ACC112 (cell line): ENCODE results near the gene RNF126.

Source experiments
- H2AFZ ChIP-seq: fragments of 200-600 bp; sonication (generic); one replicate; pipeline ENCODE4 v1.6.0; 2017; ENCODE audit warnings: antibody characterized with exemption, low read length; ENCODE audit not compliant: unreplicated experiment
- H3K27ac ChIP-seq: fragments of 200-600 bp; sonication (generic); 2 replicates; pipeline ENCODE4 v1.5.1; 2014; ENCODE audit warnings: low read depth, mild to moderate bottlenecking, antibody characterized with exemption, low read length, moderate library complexity
- H3K27me3 ChIP-seq: fragments of 200-600 bp; sonication (generic); 2 replicates; pipeline ENCODE4 v1.6.1; 2014; ENCODE audit warnings: mild to moderate bottlenecking, antibody characterized with exemption, low read length, moderate library complexity, mixed read lengths; ENCODE audit not compliant: insufficient read depth
- H3K36me3 ChIP-seq: fragments of 200-600 bp; sonication (generic); 2 replicates; pipeline ENCODE4 v1.6.1; 2016; ENCODE audit warnings: mild to moderate bottlenecking, antibody characterized with exemption, low read length, moderate library complexity, mixed read lengths; ENCODE audit not compliant: insufficient read depth
- H3K4me1 ChIP-seq: fragments of 200-600 bp; sonication (generic); one replicate; pipeline ENCODE4 v1.6.1; 2016; ENCODE audit warnings: low read length, mixed read lengths; ENCODE audit not compliant: insufficient read depth, unreplicated experiment, control insufficient read depth
- H3K4me3 ChIP-seq: fragments of 200-600 bp; sonication (generic); 2 replicates; pipeline ENCODE4 v1.5.1; 2014; ENCODE audit warnings: mild to moderate bottlenecking, low read depth, low read length
- H3K79me2 ChIP-seq: fragments of 200-600 bp; sonication (generic); one replicate; pipeline ENCODE4 v1.6.0; 2016; ENCODE audit warnings: low read length; ENCODE audit not compliant: control insufficient read depth, unreplicated experiment, insufficient read depth

The RNF126 gene

GRCh38 chr19:651991-652390 is 11.0 kb downstream of the RNF126 start:
- H3K27me3 ChIP-seq, result no peaks in the 10 kb centered on the region
- H3K27ac ChIP-seq, result no peak overlapping the region
- H3K4me1 ChIP-seq, result no peaks in the 10 kb centered on the region
- no peak overlapping the region for H3K4me3 ChIP-seq
- no peaks in the 10 kb centered on the region for H3K36me3 ChIP-seq
- H2AFZ ChIP-seq, result no peak overlapping the region
- peaks cover 49% of the 10 kb centered on the region for H3K79me2 ChIP-seq

- Histone ChIP-seq H3K4me3 (no peak overlapping the region), H3K27ac (no peak overlapping the region), H3K36me3 (no peaks in the 10 kb centered on the region), H3K79me2 (peaks cover 42% of the 10 kb centered on the region), H3K4me1 (no peaks in the 10 kb centered on the region), H3K27me3 (no peaks in the 10 kb centered on the region), H2AFZ (no peak overlapping the region)
These were observed 11.7 kb downstream of the RNF126 start for GRCh38 chr19:651114-651818.

GRCh38 chr19:650121-650520 is 12.9 kb downstream of the RNF126 start:
- Histone ChIP-seq H3K4me3 (no peak overlapping the region), H3K27ac (no peak overlapping the region), H3K36me3 (no peaks in the 10 kb centered on the region), H3K79me2 (peaks cover 31% of the 10 kb centered on the region), H3K27me3 (no peaks in the 10 kb centered on the region), H3K4me1 (no peaks in the 10 kb centered on the region), H2AFZ (no peak overlapping the region)

GRCh38 chr19:648904-649801 is 13.9 kb downstream of the RNF126 start:
- Histone ChIP-seq H3K4me3 (no peak overlapping the region), H3K27me3 (no peaks in the 10 kb centered on the region), H2AFZ (no peak overlapping the region), H3K4me1 (no peaks in the 10 kb centered on the region), H3K36me3 (no peaks in the 10 kb centered on the region), H3K79me2 (peaks cover 26% of the 10 kb centered on the region), H3K27ac (no peak overlapping the region)

- Histone ChIP-seq H3K27ac (no peak overlapping the region), H3K79me2 (peaks cover 17% of the 10 kb centered on the region), H2AFZ (no peak overlapping the region), H3K4me3 (no peak overlapping the region), H3K36me3 (no peaks in the 10 kb centered on the region), H3K27me3 (no peaks in the 10 kb centered on the region), H3K4me1 (no peaks in the 10 kb centered on the region)
These were observed 14.7 kb downstream of the RNF126 start for GRCh38 chr19:648305-648704.

GRCh38 chr19:647566-648284 is 15.3 kb downstream of the RNF126 start:
- H3K4me3 ChIP-seq, result no peak overlapping the region
- H2AFZ ChIP-seq, result no peak overlapping the region
- peaks cover 12% of the 10 kb centered on the region for H3K79me2 ChIP-seq
- no peak overlapping the region for H3K27ac ChIP-seq
- no peaks in the 10 kb centered on the region for H3K4me1 ChIP-seq
- H3K36me3 ChIP-seq, result no peaks in the 10 kb centered on the region
- H3K27me3 ChIP-seq, result no peaks in the 10 kb centered on the region

- H3K4me3 ChIP-seq, result no peak overlapping the region
- no peaks in the 10 kb centered on the region for H3K27me3 ChIP-seq
- H3K79me2 ChIP-seq, result peaks cover 6% of the 10 kb centered on the region
- H3K4me1 ChIP-seq, result no peaks in the 10 kb centered on the region
- no peaks in the 10 kb centered on the region for H3K36me3 ChIP-seq
- H2AFZ ChIP-seq, result no peak overlapping the region
- no peak overlapping the region for H3K27ac ChIP-seq
These were observed 16.0 kb downstream of the RNF126 start for GRCh38 chr19:646779-647565.

GRCh38 chr19:645912-646778 is 16.9 kb downstream of the RNF126 start:
- H3K4me1 ChIP-seq, result no peaks in the 10 kb centered on the region
- H3K27me3 ChIP-seq, result no peaks in the 10 kb centered on the region
- H3K27ac ChIP-seq, result no peak overlapping the region
- no peak overlapping the region for H3K4me3 ChIP-seq
- H3K36me3 ChIP-seq, result no peaks in the 10 kb centered on the region
- H3K79me2 ChIP-seq, result no peaks in the 10 kb centered on the region
- no peak overlapping the region for H2AFZ ChIP-seq

- no peak overlapping the region for H3K27ac ChIP-seq
- H3K36me3 ChIP-seq, result no peaks in the 10 kb centered on the region
These were observed 18.2 kb downstream of the RNF126 start for GRCh38 chr19:644789-645188.

More at GRCh38 chr19:644789-645188, 18.2 kb downstream of the RNF126 start:
- H3K79me2 ChIP-seq, result no peaks in the 10 kb centered on the region
- H2AFZ ChIP-seq, result no peak overlapping the region
- no peaks in the 10 kb centered on the region for H3K4me1 ChIP-seq
- H3K4me3 ChIP-seq, result no peak overlapping the region
- no peaks in the 10 kb centered on the region for H3K27me3 ChIP-seq
